ENCODE measurements around the gene VMP1. TPM values are rescaled to one million over a fixed set of nuclear protein-coding genes. Genes with fewer than 3 reads are reported as not detected.
A peak's percentile ranks its signal among the peaks of the same experiment; 100 is the strongest.

Gene VMP1
- total and polyA plus RNA-seq, 2 of the 13 experiments (the other 11 are each of a cell fraction or from before 2014, with no cell fraction given): 186 to 271 TPM

- no peak for TF ChIP-seq ZBTB40 (IDR thresholded peaks at IDR 0.05)
- TF ChIP-seq ZBTB40 (CRISPR knock-in tag; IDR thresholded peaks at IDR 0.05): no peak
- peak; percentile 60; the same call in 1 of the 2 replicates for TF ChIP-seq TRIM24 (CRISPR knock-in tag; IDR thresholded peaks at IDR 0.05)
- TF ChIP-seq FIP1L1 (IDR thresholded peaks at IDR 0.05; ENCODE audit: borderline replicate concordance, insufficient read depth, low read depth, low read length): no peak
- TF ChIP-seq THAP11 (CRISPR knock-in tag; IDR thresholded peaks at IDR 0.05): peak; percentile 65
- peak; percentile 51; the same call in 1 of the 2 replicates for TF ChIP-seq NCOR1 (IDR thresholded peaks at IDR 0.05; ENCODE audit: borderline replicate concordance, low read length)
- no peak for TF ChIP-seq CSRNP1 (CRISPR knock-in tag; IDR thresholded peaks at IDR 0.05)
- peak; percentile 82 for TF ChIP-seq FOXP4 (CRISPR knock-in tag; IDR thresholded peaks at IDR 0.05)
- no peak for TF ChIP-seq LRRFIP1 (CRISPR knock-in tag; conservative IDR thresholded peaks at IDR 0.05)
- peak; percentile 79; the same call in 1 of the 2 replicates for TF ChIP-seq TARDBP (CRISPR knock-in tag; IDR thresholded peaks at IDR 0.05)
- 0 out of 2 replicates have a peak, but pooled peaks have one; percentile 19 for TF ChIP-seq SIX1 (CRISPR knock-in tag; IDR thresholded peaks at IDR 0.05; ENCODE audit: borderline replicate concordance)
- TF ChIP-seq CREM (IDR thresholded peaks at IDR 0.05): peak; percentile 63; the same call in 1 of the 2 replicates
- TF ChIP-seq CREM (CRISPR knock-in tag; IDR thresholded peaks at IDR 0.05): no peak
- TF ChIP-seq SOX6 (IDR thresholded peaks at IDR 0.05): no peak
- TF ChIP-seq SOX6 (CRISPR knock-in tag; IDR thresholded peaks at IDR 0.05): peak; percentile 99
Observed at GRCh38 chr17:59725691-59726090, 18.2 kb downstream of the VMP1 start (continued).
